Measurements from ENCODE around the gene ANXA4. TPM values are rescaled to one million over a fixed set of nuclear protein-coding genes. Genes with fewer than 3 reads are reported as not detected.

The ANXA4 gene
- total RNA-seq, 4 donors from 2014 or later, result 61.8 to 79.4 (median 73.9) TPM

DNA sequence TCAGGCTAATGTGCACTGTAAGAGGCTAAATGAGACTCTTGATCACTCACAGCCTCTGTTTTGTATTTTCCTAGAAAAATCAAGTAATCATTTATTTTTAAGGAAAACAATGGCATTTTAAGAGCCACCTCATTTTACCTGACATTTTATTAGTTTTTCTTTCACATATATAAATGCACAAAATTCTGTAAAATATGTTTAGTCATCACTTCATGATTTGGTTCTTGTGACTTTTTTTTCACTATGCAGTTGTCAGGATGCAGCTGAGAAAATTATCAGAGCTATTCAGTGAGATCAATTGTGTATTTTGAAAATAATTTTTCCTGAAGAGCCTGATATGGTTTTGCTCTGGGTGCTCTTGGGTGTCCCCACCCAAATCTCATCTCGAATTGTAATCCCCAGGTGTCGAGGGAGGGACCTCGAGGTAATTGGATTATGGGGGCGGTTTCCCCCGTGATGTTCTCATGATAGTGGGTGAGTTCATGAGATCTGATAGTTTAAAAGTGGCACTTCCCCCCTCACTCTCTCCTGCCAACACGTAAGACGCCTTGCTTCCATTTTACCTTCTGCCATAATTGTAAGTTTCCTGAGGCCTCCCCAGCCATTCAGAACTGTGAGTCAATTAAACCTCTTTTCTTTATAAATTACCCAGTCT, 16.1 kb upstream of the ANXA4 start:
- TF ChIP-seq EP300 (IDR thresholded peaks at IDR 0.05), result no peak
- TF ChIP-seq POLR2A (IDR thresholded peaks at IDR 0.05), result no peak
- TF ChIP-seq, protein P1, sequence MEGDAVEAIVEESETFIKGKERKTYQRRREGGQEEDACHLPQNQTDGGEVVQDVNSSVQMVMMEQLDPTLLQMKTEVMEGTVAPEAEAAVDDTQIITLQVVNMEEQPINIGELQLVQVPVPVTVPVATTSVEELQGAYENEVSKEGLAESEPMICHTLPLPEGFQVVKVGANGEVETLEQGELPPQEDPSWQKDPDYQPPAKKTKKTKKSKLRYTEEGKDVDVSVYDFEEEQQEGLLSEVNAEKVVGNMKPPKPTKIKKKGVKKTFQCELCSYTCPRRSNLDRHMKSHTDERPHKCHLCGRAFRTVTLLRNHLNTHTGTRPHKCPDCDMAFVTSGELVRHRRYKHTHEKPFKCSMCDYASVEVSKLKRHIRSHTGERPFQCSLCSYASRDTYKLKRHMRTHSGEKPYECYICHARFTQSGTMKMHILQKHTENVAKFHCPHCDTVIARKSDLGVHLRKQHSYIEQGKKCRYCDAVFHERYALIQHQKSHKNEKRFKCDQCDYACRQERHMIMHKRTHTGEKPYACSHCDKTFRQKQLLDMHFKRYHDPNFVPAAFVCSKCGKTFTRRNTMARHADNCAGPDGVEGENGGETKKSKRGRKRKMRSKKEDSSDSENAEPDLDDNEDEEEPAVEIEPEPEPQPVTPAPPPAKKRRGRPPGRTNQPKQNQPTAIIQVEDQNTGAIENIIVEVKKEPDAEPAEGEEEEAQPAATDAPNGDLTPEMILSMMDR (IDR thresholded peaks at IDR 0.05), result no peak
- Histone ChIP-seq H3K36me3 (no peaks in the 10 kb centered on the region), H3K4me1 (peaks cover 0 to 6% (median 0%) of the 10 kb centered on the region in 4 donors), H3K27me3 (no peaks in the 10 kb centered on the region), H3K4me3 (no peak overlapping the region), H3K27ac (no peak overlapping the region), H3K9me3 (no peaks in the 10 kb centered on the region)
- 89 to 90% methylated on average over 7 of the region's 7 CpGs for WGBS, 2 donors
- no peak for DNase-seq (ENCODE audit: low spot score in 2 of 2)

DNA sequence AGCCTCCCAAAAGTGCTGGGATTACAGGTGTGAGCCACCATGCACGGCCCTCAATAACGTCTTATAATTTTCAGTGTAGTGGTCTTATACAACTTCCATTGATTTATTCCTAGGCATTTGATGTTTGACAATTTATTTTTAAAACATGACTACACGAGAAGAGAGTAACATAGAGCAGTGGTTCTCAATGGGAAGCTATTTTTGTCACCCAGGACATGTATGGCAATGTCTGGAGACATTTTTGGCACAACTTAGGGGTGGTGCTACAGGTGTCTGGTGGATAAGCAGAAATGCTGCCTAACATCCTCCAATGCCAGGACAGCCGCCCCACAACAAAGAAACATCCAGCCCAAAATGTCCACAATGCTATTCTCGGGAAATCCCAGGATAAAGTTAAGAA, 12.7 kb upstream of the ANXA4 start:
- Histone ChIP-seq H3K4me3 (no peak overlapping the region), H3K27me3 (no peaks in the 10 kb centered on the region), H3K4me1 (peaks cover 0 to 12% (median 0%) of the 10 kb centered on the region in 4 donors), H3K36me3 (no peaks in the 10 kb centered on the region), H3K9me3 (no peaks in the 10 kb centered on the region), H3K27ac (no peak overlapping the region)
- DNase-seq (ENCODE audit: low spot score in 2 of 2), result no peak
- 81 to 94% methylated on average over 5 of the region's 5 CpGs for WGBS, 2 donors
- TF ChIP-seq EP300 (IDR thresholded peaks at IDR 0.05) (no peak), POLR2A (IDR thresholded peaks at IDR 0.05) (no peak)
- TF ChIP-seq, protein P1 (IDR thresholded peaks at IDR 0.05), result no peak

DNA sequence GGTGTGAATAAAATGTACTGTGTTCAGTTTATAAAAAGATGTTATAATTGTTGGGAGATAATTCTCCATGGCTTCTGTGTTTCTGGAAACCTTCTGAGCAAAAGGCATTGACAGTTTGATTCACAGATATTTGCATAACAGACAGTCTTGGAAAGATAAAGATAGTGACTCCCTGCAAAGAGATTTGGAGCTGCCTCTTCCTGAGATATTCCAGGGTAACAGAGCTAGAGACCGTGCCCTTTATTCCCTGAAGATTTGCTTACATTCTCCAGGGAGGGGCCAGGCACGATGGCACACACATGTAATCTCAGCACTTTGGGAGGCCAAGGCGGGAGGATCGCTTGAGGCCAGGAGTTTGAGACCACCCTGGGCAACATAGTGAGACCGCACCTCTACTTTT, 12.2 kb upstream of the ANXA4 start:
- H3K9me3 ChIP-seq, result no peaks in the 10 kb centered on the region
- no peaks in the 10 kb centered on the region for H3K27me3 ChIP-seq
- no peak for DNase-seq (ENCODE audit: low spot score in 2 of 2)
- H3K36me3 ChIP-seq, result no peaks in the 10 kb centered on the region
- no peak overlapping the region for H3K4me3 ChIP-seq
- 90 to 96% methylated on average over 5 of the region's 5 CpGs for WGBS, 2 donors
- no peak overlapping the region for H3K27ac ChIP-seq
- TF ChIP-seq EP300 (IDR thresholded peaks at IDR 0.05) (no peak), POLR2A (IDR thresholded peaks at IDR 0.05) (no peak)
- TF ChIP-seq, protein P1 (IDR thresholded peaks at IDR 0.05), result no peak
- H3K4me1 ChIP-seq, result peaks cover 0 to 8% (median 0%) of the 10 kb centered on the region in 4 donors

DNA sequence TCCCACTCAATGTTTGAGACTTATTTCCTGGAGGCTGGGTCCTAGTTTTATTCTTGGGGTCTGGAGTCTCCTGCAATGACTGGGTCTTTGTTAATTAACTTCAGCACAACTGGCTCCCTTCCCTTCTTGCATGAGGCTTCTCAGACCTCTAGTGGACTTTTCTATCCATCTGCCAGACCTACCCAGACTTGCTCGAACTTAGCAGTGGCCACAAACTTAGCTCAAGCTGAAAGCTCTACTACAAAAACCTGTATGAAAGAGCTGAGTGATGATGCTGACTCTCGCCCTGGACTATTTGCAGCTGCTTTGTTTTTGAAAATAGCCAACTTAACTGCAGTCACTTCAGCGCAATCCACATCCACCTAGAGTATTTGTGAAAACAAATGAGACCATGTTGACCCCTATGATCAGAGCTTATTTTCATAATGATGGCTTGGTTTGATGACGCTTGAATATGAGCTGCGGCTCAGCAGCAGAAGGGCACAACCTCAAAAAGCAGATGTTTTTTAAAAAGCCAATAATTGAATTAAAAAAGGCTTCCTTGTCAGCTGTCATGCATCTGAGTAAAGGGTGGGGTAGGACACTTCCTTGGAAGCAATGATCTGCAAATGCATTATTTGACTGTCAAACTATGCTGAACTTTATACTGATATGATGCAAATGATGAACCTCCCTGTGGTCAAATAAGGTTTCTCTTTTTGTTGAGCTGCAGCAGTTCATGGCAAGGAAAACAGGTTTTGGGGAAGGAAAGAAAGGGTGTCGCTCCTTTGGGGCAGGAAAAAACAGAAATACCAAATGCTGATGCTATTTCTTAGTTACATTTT, 10.6 kb upstream of the ANXA4 start:
- no peak for DNase-seq (ENCODE audit: low spot score in 2 of 2)
- Histone ChIP-seq H3K27ac (no peak overlapping the region), H3K27me3 (no peaks in the 10 kb centered on the region), H3K36me3 (no peaks in the 10 kb centered on the region), H3K4me3 (no peak overlapping the region), H3K9me3 (no peaks in the 10 kb centered on the region), H3K4me1 (peaks cover 0 to 6% (median 0%) of the 10 kb centered on the region in 4 donors)
- TF ChIP-seq, protein P1 (IDR thresholded peaks at IDR 0.05), result no peak
- TF ChIP-seq POLR2A (IDR thresholded peaks at IDR 0.05) (no peak), EP300 (IDR thresholded peaks at IDR 0.05) (no peak)
- 76 to 83% methylated on average over 6 of the region's 6 CpGs for WGBS, 2 donors

Measured in tibial nerve (tissue), 4 donors.